Kidney (tissue), 14 donors: Measurements from ENCODE around the gene SRSF4. TPM values are rescaled to one million over a fixed set of nuclear protein-coding genes. Genes with fewer than 3 reads are reported as not detected.

Experiments
- DNase-seq, 5 donors: peaks; one replicate each; pipeline ENCODE4 v3.0.0-alpha.2; 2013 to 2020
- FAIRE-seq: peaks from 2 replicates; lab custom pipeline; 2012; peaks lifted over from hg19 to GRCh38; lab: Jason Lieb, UNC
- H3K27ac ChIP-seq, 2 donors: one replicate each; pipeline ENCODE4 v1.7.0; 2013; ENCODE audit warnings: low read depth in 2 of 2, low read length in 2 of 2, inconsistent platforms in 1 of 2
- H3K27me3 ChIP-seq: one replicate; pipeline ENCODE4 v1.7.1; 2013; ENCODE audit warnings: low read length, inconsistent platforms; ENCODE audit not compliant: control insufficient read depth, insufficient read depth
- H3K36me3 ChIP-seq, 3 donors: one replicate each; pipeline versions ENCODE4 v1.7.0 to v1.7.1; 2013; ENCODE audit warnings: low read length in 3 of 3, control low read depth in 1 of 3, inconsistent platforms in 1 of 3; ENCODE audit not compliant: insufficient read depth in 3 of 3, control insufficient read depth in 2 of 3
- H3K4me1 ChIP-seq, 3 donors: one replicate each; pipeline versions ENCODE4 v1.7.0 to v1.7.1; 2013; ENCODE audit warnings: low read length in 3 of 3, inconsistent platforms in 1 of 3, low read depth in 1 of 3; ENCODE audit not compliant: control insufficient read depth in 2 of 3, insufficient read depth in 2 of 3
- H3K4me3 ChIP-seq, 3 donors: one replicate each; pipeline versions ENCODE4 v1.7.0 to v1.8.1; 2013; ENCODE audit warnings: low read length in 3 of 3, control low read depth in 1 of 3, inconsistent platforms in 1 of 3
- H3K9ac ChIP-seq, 3 donors: one replicate each; pipeline versions ENCODE4 v1.7.0 to v1.7.1; 2013; ENCODE audit warnings: low read length in 3 of 3, control low read depth in 1 of 3, inconsistent platforms in 1 of 3
- H3K9me3 ChIP-seq, 3 donors: one replicate each; pipeline versions ENCODE4 v1.7.0 to v1.7.1; 2013; ENCODE audit warnings: low read length in 3 of 3, control low read depth in 1 of 3, inconsistent platforms in 1 of 3; ENCODE audit not compliant: control insufficient read depth in 2 of 3, insufficient read depth in 1 of 3
- intact Hi-C: fragments of 100-400 bp; cut with DNase I; formaldehyde crosslinking; loops from one replicate; pipeline ENCODE4 v1.11.1; 2022
- polyA plus RNA-seq: library from polyadenylated mRNA; stranded (reverse); fragments of 350-450 nt; fragmentation: Illumina TruSeq; extraction: RNeasy Lipid Tissue Mini Kit (QIAGEN cat#74804); gene quantifications from one replicate; pipeline ENCODE4 v1.2.3, GENCODE V29; 2014; ENCODE audit warnings: low read depth, low replicate concordance; ENCODE audit not compliant: insufficient read depth
- total RNA-seq: library from RNA; stranded (reverse); fragmentation: NEBNext Ultra II Directional; extraction: Animal tissue kit (Norgen Biotek cat#: 25700); gene quantifications from one replicate; pipeline ENCODE4 v1.2.1, GENCODE V29; 2021
- TF ChIP-seq, protein P1 (sequence below): IDR thresholded peaks from 3 replicates; pipeline ENCODE4 v1.5.1; 2012; ENCODE audit warnings: mild to moderate bottlenecking, moderate library complexity, borderline replicate concordance; ENCODE audit not compliant: insufficient read depth; ENCODE audit errors: extremely low read depth
- donor health status: control.
- donor health status: control.
- donor health status: control.
- donor health status: control.
- donor health status: control.
- donor health status: DM: yes; HTN: yes; CAD: no.
- donor health status: Normal renal cell carcinoma (clear cell type).

Gene SRSF4
- total and polyA plus RNA-seq, 2 donors from 2014 or later, result 48.4 to 72.3 TPM

DNA sequence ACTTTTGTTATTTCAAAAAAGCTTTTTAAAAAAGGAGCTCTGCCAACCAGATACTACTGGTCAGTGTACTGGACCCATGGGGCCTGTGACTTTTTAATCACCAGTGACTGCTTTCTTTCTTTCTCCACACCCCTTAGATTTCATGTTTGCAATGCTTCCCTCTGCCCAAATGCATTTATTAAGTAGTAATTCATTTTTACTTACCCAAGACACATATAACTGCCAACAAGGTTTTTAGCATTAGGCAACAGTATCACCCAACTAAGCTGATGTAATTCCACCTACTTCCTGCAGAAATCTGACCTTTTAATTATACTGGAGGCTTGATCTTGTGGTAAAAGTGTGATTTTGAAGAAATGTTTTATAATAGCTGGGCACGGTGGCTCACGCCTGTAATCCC, 36.5 kb upstream of the SRSF4 start:
- no peaks in the 10 kb centered on the region for H3K9me3 ChIP-seq
- intact Hi-C loops, result no loop called here
- no peak for FAIRE-seq
- no peak overlapping the region for H3K9ac ChIP-seq
- H3K27me3 ChIP-seq, result no peaks in the 10 kb centered on the region
- peaks cover 4 to 14% (median 6%) of the 10 kb centered on the region in 3 donors for H3K36me3 ChIP-seq
- no peak for DNase-seq
- no peaks in the 10 kb centered on the region for H3K4me1 ChIP-seq
- H3K27ac ChIP-seq, result no peak overlapping the region
- no peak overlapping the region for H3K4me3 ChIP-seq
- TF ChIP-seq, protein P1, sequence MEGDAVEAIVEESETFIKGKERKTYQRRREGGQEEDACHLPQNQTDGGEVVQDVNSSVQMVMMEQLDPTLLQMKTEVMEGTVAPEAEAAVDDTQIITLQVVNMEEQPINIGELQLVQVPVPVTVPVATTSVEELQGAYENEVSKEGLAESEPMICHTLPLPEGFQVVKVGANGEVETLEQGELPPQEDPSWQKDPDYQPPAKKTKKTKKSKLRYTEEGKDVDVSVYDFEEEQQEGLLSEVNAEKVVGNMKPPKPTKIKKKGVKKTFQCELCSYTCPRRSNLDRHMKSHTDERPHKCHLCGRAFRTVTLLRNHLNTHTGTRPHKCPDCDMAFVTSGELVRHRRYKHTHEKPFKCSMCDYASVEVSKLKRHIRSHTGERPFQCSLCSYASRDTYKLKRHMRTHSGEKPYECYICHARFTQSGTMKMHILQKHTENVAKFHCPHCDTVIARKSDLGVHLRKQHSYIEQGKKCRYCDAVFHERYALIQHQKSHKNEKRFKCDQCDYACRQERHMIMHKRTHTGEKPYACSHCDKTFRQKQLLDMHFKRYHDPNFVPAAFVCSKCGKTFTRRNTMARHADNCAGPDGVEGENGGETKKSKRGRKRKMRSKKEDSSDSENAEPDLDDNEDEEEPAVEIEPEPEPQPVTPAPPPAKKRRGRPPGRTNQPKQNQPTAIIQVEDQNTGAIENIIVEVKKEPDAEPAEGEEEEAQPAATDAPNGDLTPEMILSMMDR, result no peak

DNA sequence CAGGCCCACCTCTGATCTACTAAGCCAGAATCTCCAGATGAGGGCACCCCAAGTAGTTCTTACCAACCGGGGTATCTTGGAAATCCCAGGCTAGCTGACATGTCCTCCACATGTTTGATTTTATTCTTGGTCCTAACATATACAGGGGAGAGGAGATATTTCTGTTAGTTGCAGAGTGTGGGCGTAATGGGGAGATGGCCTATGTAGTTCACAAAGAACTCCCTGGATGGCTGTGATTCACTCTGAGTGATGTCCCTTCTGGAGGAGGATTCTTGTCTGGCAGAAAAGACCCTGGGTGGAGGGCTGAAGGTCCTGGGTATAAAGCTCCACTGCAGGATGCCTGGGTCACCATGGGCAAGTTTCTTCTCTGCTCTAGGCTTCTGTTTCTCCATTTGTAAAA, 35.9 kb upstream of the SRSF4 start:
- Histone ChIP-seq H3K9ac (no peak overlapping the region), H3K4me1 (no peaks in the 10 kb centered on the region), H3K27ac (no peak overlapping the region), H3K36me3 (peaks cover 4 to 14% (median 6%) of the 10 kb centered on the region in 3 donors), H3K9me3 (no peaks in the 10 kb centered on the region), H3K4me3 (no peak overlapping the region), H3K27me3 (no peaks in the 10 kb centered on the region)
- DNase-seq, result no peak
- intact Hi-C loops, result no loop called here
- FAIRE-seq, result no peak
- TF ChIP-seq, protein P1, result no peak

DNA sequence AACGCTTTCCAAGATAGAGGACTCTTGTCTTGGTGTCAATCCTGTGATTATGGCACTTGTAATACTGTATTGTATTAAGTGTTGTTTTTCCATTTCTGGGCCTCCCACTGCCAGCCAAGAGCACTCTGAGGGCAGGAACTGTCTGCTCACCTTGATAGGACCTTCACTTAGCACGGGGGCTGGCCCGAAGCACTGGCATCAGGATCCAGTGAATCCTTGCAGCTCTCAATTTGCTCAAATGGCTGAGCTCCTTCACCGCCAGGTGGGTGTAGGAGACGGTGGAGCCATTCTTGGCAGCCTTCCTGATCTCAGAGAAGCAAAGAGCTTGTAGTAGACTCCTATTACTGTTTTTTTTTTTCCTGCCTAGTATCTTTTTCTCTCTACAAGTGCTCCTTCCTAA, 31.4 kb upstream of the SRSF4 start:
- FAIRE-seq (no peak), DNase-seq (no peak)
- no peak overlapping the region for H3K4me3 ChIP-seq
- no peaks in the 10 kb centered on the region for H3K27me3 ChIP-seq
- intact Hi-C loops, result no loop called here
- no peaks in the 10 kb centered on the region for H3K4me1 ChIP-seq
- H3K9me3 ChIP-seq, result no peaks in the 10 kb centered on the region
- no peak overlapping the region for H3K27ac ChIP-seq
- TF ChIP-seq, protein P1, result no peak
- peaks cover 8 to 18% (median 11%) of the 10 kb centered on the region in 3 donors for H3K36me3 ChIP-seq
- no peak overlapping the region for H3K9ac ChIP-seq
